T-helper 17 cell (primary cell): ENCODE data around the gene GSDME. TPM values are rescaled to one million over a fixed set of nuclear protein-coding genes. Genes with fewer than 3 reads are reported as not detected.

Source experiments
- ATAC-seq: fragments of 150-1000 bp; cut with Tn5 transposase; 2 replicates; pipeline ENCODE4 v1.10.0; 2021; ENCODE audit warnings: mild to moderate bottlenecking, moderate library complexity
- DNase-seq, 3 donors: peaks; one replicate each; pipeline versions ENCODE4 v3.0.0 to v3.0.0-alpha.2; 2020 to 2021
- H3K9me3 ChIP-seq: one replicate; pipeline ENCODE4 v1.7.0; 2013; ENCODE audit warnings: low read length, mild to moderate bottlenecking; ENCODE audit not compliant: control insufficient read depth, poor library complexity, severe bottlenecking
- H3K27ac Mint-ChIP-seq: one replicate; pipeline ENCODE4 v1.8.0; 2022; ENCODE audit warnings: mild to moderate bottlenecking, moderate library complexity, mixed read lengths
- H3K27me3 Mint-ChIP-seq: one replicate; pipeline ENCODE4 v1.8.0; 2022; ENCODE audit warnings: mixed read lengths
- H3K36me3 Mint-ChIP-seq: one replicate; pipeline ENCODE4 v1.8.0; 2022; ENCODE audit warnings: low read depth, mixed read lengths
- H3K4me1 Mint-ChIP-seq: one replicate; pipeline ENCODE4 v1.8.0; 2022; ENCODE audit warnings: mild to moderate bottlenecking, mixed read lengths
- H3K4me3 Mint-ChIP-seq: one replicate; pipeline ENCODE4 v1.8.0; 2022; ENCODE audit warnings: mild to moderate bottlenecking, moderate library complexity, mixed read lengths
- total RNA-seq, 4 donors: library from RNA in 2 of 4; stranded (reverse) in 2 of 4; gene quantifications; one replicate each; pipeline ENCODE4 v1.2.3 and lab custom pipeline; 2022 to 2026

GSDME gene
- total RNA-seq, 2 donors from 2014 or later: 0.75 TPM; not detected in 1

DNA sequence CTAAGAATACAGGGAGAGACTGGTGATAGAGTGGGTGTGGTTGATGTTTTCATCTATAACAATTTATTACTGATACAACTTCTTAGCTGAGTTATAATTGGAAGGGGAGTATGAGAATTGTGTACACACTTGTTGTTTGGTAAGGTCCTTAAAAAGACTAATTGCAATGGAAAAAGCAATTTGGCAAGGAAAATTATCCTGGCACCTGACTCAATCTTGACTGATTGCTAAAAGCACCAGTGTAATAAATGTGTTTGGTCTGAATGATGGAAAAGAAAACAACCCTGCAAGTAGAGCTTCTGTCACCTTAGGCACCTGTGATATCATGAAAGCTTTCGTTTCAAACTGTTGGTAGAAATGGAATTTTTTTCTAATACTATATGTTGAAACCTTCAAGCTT, 6.7 kb upstream of the GSDME start:
- H3K27me3 Mint-ChIP-seq: peaks cover 68% of the 10 kb centered on the region
- H3K36me3 Mint-ChIP-seq: peaks cover 2% of the 10 kb centered on the region
- no peak overlapping the region for H3K27ac Mint-ChIP-seq
- no peak for ATAC-seq
- no peaks in the 10 kb centered on the region for H3K4me1 Mint-ChIP-seq
- no peak for DNase-seq
- H3K9me3 ChIP-seq: no peaks in the 10 kb centered on the region
- H3K4me3 Mint-ChIP-seq: no peak overlapping the region

DNA sequence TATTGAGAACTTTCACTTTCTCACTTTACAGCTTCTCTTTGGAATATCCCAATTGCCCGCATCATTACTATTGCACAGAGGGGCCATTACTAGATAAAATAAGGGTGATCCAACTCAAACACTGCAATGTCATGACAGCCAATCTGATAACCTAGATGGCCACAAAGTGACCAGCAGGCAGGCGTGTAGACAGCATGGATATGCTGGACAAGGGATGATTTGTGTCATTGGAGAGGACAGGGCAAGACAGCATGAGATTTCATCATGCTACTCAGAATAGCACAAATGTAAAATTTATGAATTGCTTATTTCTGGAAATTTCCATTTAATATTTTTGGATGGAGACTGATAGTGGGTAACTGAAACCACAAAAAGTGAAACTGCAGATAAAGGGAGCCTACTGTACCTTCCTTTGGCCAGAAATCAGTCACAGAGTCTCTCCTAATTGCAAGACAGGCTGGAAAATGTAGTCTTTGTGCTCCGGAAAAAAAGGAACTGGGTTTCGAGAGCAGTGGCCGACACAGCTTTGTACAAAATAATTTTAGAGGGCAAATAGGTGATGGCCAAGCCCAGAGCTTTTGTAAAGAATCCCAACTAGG, 6.1 kb upstream of the GSDME start:
- no peak overlapping the region for H3K4me3 Mint-ChIP-seq
- ATAC-seq: no peak
- peaks cover 71% of the 10 kb centered on the region for H3K27me3 Mint-ChIP-seq
- no peak for DNase-seq
- no peak overlapping the region for H3K27ac Mint-ChIP-seq
- no peaks in the 10 kb centered on the region for H3K4me1 Mint-ChIP-seq
- peaks cover 2% of the 10 kb centered on the region for H3K36me3 Mint-ChIP-seq
- no peaks in the 10 kb centered on the region for H3K9me3 ChIP-seq

DNA sequence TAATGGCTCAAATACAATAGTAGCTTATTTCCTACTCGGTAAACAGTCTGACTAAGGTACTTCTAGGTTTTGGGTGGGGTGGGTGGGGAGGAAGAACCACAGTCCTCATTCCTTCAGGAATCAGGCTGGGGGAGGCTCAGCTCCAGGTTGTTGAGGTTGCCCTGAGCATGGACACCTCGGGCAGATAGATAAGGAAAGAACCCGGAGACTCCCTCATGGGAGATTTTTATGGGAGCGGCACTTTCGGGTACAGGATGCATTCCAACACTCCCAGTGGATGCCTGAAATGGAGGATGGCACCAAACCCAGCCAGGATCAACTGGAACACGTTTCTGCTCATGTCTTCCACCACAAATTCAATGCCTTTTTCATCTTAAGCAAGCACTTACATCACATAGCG, 5.5 kb upstream of the GSDME start:
- Mint-ChIP-seq H3K27me3 (peaks cover 71% of the 10 kb centered on the region), H3K4me3 (no peak overlapping the region), H3K36me3 (peaks cover 2% of the 10 kb centered on the region), H3K4me1 (no peaks in the 10 kb centered on the region), H3K27ac (no peak overlapping the region)
- DNase-seq (no peak), ATAC-seq (no peak)
- H3K9me3 ChIP-seq: no peaks in the 10 kb centered on the region

DNA sequence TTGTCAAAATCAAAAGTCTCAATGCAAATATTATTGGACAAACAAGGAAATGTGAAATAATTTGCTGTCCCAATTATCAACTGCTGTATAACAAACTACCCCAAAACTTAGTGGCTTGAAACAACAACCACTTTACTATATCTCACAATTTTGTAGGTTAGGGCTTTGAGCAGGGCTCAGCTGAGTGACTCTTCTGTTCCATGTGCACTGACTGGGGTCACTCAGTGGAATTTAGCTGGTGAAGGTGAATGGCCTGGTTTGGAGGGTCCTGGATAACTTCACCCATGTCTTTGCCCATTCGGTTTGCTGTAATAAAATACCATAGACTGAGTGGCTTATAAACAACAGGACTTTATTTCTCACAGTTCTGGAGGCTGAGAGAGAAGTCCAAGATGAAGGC, 3.7 kb upstream of the GSDME start:
- DNase-seq (no peak), ATAC-seq (no peak)
- Mint-ChIP-seq H3K36me3 (peaks cover 2% of the 10 kb centered on the region), H3K27ac (no peak overlapping the region), H3K27me3 (peaks cover 78% of the 10 kb centered on the region), H3K4me3 (no peak overlapping the region), H3K4me1 (peaks cover 7% of the 10 kb centered on the region)
- H3K9me3 ChIP-seq: no peaks in the 10 kb centered on the region

DNA sequence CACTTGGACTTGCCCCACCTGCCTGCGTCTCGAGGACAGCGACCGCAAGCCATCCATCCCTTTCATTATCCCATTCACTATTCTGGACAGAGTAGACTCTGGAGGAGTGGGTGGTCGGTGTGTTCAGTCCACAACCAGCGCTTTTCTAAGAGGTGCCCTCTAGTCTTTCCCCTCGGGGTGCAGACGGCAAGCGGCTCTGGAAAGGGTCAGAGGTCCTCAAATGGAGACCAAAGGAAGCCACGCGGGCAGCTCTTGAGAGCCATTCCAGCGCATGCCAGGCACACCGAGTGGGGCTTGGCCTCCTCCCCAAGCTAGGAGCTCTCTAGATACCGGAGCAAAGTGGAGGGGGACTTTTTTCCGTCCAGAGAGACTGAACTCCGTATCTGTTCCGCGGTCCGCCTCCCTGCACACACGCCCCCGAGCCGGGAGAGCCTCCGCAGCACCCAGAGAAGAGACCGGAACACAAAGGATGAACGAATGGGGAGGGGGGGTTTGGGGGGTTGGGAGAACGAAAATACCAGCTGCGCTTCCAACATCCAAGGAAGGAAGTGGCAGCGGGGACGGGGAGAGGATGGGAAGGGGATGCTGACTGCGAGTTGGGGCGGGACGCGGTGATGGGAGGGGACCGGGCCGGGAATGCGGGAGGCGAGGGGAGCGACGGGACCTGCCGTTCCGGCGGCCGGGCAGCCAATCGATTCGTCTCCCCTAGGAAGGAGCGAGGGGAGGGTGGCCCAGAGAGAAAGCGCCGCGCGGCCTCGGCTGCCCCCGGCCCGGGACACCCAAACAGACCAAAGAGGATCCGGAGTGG, 515 bp downstream of the GSDME start:
- Mint-ChIP-seq H3K4me3 (peak overlapping the region; percentile 94), H3K27me3 (peaks cover 73% of the 10 kb centered on the region), H3K36me3 (peaks cover 4% of the 10 kb centered on the region), H3K4me1 (peaks cover 19% of the 10 kb centered on the region), H3K27ac (peak overlapping the region; percentile 60)
- no peaks in the 10 kb centered on the region for H3K9me3 ChIP-seq
- peak; percentile 52 for ATAC-seq
- DNase-seq: peak in 1 of 3 donors; percentile 9

DNA sequence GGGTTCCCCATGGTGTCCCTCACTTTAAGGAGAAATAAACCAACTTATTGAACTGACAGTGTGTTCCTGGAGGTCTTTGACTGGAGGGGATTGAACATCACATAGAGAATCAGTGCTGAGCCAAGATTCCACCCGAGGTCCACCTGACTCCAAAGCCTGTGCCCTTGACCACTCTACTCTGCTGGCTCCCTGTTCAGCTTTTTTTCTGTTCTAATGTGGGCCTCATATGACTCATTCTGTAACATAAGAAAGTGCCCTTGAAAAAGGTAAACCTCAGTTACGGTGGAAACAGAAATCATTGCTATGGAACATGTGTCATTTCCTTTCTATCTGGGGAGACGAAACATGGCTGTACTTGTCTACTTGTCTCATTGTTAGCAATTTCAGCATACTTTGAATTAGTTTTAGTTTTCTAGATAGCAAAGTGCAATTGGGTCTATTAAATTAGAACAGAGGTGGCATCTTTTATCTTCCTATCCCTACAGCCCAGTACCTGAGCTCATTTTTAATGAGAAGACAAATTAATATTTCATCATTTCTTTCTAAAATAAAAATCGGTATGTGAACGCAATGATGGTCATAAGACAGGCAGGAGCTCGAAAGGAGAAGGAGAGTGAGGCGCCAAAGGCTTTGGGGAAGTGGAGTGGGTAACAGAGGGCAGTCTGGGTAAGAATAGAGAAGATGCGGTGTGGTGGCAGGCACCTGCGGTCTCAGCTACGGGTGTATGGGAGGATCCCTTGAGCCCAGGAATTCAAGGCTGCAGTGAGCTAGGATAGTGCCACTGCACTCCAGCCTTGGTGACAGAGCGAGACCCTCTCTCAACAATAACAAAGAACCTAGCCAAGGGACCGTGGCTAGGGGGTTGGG, 1.5 kb downstream of the GSDME start:
- no peaks in the 10 kb centered on the region for H3K9me3 ChIP-seq
- no peak for DNase-seq
- peak overlapping the region; percentile 60 for H3K27ac Mint-ChIP-seq
- H3K27me3 Mint-ChIP-seq: peaks cover 67% of the 10 kb centered on the region
- H3K4me1 Mint-ChIP-seq: peaks cover 19% of the 10 kb centered on the region
- H3K4me3 Mint-ChIP-seq: peak overlapping the region; percentile 94
- ATAC-seq: peak; percentile 19
- H3K36me3 Mint-ChIP-seq: peaks cover 4% of the 10 kb centered on the region

DNA sequence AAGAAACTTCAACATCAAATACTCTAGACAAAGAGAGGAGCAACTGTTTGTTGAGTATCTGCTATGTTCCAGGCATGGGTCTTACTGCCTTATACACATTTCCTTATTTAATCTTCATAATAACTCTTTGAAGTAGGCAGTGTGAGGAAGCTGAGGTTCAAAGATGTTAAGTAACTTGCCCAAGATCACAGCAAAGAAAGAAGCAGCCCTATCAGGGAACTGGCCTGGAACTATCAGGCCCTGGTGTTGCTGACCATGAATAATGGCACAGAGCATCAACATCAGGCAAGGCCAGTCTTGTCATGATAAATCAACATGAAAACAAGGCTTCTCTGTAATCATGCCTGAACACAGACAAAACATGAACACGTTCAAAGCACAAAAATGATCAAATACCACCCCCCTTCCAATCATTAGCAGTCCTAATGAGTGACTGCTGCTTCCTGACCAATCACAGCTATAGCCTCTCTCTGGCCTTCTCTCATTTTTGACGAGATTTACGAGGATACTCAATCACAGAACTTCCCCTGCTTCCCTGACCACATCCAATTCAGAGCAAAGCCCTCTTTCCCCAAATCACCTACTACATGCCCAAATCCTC, 2.3 kb downstream of the GSDME start:
- no peaks in the 10 kb centered on the region for H3K9me3 ChIP-seq
- H3K27me3 Mint-ChIP-seq: peaks cover 66% of the 10 kb centered on the region
- ATAC-seq (no peak), DNase-seq (no peak)
- H3K4me3 Mint-ChIP-seq: no peak overlapping the region
- peak overlapping the region; percentile 60 for H3K27ac Mint-ChIP-seq
- H3K4me1 Mint-ChIP-seq: peaks cover 19% of the 10 kb centered on the region
- peaks cover 4% of the 10 kb centered on the region for H3K36me3 Mint-ChIP-seq

DNA sequence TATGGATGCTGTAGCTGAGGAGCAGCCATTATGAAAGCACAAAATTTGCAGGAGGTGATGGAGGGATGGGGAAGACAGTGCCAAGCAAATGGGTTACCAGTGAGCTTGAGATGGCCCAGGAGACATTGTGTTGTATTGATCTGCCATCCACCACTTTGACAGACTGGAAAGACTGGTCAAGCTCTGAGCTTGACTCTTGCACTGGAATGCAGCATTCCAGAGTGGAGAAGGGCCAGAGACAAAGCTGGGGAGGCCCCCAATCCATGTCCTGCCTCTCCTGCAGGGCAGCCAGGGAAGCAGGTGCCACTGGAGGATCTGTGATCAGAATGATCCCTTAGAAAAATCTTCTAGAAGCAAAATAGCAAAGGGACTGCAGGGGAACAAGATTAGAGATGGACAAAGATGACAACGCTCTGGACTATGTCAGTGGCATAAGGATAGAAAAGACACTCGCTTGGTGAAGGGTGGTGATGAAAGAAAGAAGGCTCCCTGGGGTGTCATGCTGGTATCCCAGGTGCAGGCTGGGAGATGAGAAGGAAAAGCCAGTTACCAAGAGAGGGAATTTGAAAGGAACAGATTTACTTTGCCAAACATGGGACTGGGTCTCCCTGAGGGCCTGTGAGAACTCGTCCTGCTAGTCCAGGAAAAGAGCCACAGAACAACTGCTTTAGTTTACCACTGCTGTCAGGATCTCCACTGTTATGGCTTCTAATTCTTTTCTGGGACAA, 5.0 kb downstream of the GSDME start:
- DNase-seq (no peak), ATAC-seq (no peak)
- H3K9me3 ChIP-seq: no peaks in the 10 kb centered on the region
- no peak overlapping the region for H3K4me3 Mint-ChIP-seq
- peaks cover 4% of the 10 kb centered on the region for H3K36me3 Mint-ChIP-seq
- H3K27me3 Mint-ChIP-seq: peaks cover 52% of the 10 kb centered on the region
- H3K4me1 Mint-ChIP-seq: peaks cover 19% of the 10 kb centered on the region
- H3K27ac Mint-ChIP-seq: no peak overlapping the region

DNA sequence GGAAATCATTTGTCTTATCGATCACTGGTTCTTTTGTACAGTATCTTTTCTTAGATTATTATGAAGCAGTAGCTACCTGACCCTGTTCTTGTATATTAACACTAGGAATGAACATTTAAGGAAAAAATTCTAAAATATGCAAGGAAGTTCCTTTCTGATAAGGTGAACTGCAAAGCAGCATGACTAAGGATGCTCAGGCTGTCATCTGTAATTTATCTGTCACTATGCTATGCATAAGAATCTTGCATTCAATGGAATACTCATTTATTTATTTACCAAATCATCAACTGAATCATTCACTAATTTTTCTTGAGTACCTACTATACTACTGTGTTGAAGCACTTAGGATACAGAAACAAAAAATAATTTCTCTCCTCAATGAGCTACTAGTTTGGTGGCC, 5.8 kb downstream of the GSDME start:
- H3K4me1 Mint-ChIP-seq: peaks cover 15% of the 10 kb centered on the region
- no peaks in the 10 kb centered on the region for H3K9me3 ChIP-seq
- ATAC-seq: no peak
- H3K27me3 Mint-ChIP-seq: peaks cover 54% of the 10 kb centered on the region
- H3K27ac Mint-ChIP-seq: no peak overlapping the region
- DNase-seq: no peak
- peaks cover 2% of the 10 kb centered on the region for H3K36me3 Mint-ChIP-seq
- H3K4me3 Mint-ChIP-seq: no peak overlapping the region

DNA sequence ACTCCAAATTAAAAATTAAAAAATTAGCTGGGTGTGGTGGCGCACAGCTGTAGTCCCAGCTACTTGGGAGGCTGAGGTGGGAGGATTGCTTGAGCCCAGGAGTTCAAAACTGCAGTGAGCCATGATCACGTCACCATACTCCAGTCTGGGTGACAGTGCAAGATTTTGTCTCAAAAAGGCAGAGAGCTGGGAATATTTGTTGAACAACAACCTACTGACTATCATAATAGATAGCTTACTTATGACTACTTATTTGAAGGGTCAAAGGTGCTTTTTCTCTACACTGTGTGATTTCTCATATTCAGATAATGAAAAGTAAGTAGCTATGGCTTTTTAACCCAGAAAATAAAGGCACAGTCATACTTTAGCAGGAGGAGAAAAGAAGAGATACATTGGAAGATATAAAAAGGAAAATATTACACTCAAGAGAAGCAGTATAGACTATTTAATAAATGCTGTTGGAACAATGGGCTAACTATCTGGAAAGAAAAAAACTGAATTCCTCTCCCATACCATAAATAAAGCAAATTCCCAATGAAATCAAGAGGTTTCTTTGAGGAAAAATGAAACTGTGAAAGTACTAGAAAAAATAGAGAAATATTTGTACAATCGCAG, 6.7 kb downstream of the GSDME start:
- Mint-ChIP-seq H3K36me3 (peaks cover 2% of the 10 kb centered on the region), H3K27me3 (peaks cover 54% of the 10 kb centered on the region), H3K27ac (no peak overlapping the region), H3K4me3 (no peak overlapping the region), H3K4me1 (peaks cover 7% of the 10 kb centered on the region)
- no peaks in the 10 kb centered on the region for H3K9me3 ChIP-seq
- ATAC-seq: no peak
- DNase-seq: no peak

DNA sequence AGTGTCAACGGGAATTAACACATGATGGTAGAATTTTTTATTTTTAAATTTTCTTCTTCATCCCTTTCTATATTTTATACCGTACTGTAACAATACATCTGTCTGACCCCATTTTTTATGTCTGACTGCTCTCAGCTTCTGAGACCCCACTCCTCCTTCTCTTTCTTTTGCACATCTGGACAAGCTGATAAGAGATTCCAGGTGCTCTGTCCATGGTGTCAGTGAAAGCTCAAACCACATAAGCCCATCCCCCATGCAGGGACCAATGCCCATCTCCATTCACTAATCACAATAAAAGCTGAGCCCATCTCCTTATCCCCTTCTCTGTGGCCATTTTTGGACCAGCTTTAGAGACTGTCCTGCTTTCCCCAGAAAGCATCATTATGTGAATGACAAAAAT, 8.7 kb downstream of the GSDME start:
- Mint-ChIP-seq H3K36me3 (peaks cover 4% of the 10 kb centered on the region), H3K4me3 (no peak overlapping the region), H3K27me3 (peaks cover 59% of the 10 kb centered on the region), H3K27ac (no peak overlapping the region), H3K4me1 (no peaks in the 10 kb centered on the region)
- H3K9me3 ChIP-seq: no peaks in the 10 kb centered on the region
- ATAC-seq (no peak), DNase-seq (no peak)

DNA sequence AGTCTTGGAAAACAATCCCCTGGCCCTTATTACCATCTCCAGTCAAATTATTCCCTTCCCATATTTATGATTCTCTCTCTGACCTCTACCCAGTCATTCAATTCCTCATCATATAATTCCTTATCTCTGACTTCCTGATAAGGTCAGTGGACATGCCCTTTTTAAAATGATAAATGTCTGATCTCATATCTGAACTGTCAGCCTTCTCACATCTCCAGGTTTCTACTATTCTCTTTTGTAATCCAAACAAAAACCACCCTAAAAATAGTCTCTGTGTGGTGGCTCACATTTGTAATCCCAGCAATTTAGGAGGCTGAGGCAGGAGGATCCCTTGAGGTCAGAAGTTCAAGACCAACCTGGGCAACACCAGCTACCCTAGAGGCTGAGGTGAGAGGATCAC, 11.9 kb downstream of the GSDME start:
- no peak for ATAC-seq
- no peak for DNase-seq
- no peak overlapping the region for H3K27ac Mint-ChIP-seq

More for the DNA sequence above, 11.9 kb downstream of the GSDME start:
- no peaks in the 10 kb centered on the region for H3K9me3 ChIP-seq
- Mint-ChIP-seq H3K4me3 (no peak overlapping the region), H3K27me3 (peaks cover 47% of the 10 kb centered on the region), H3K4me1 (no peaks in the 10 kb centered on the region), H3K36me3 (peaks cover 2% of the 10 kb centered on the region)
